IMR-90 (cell line): ENCODE data around the gene SLC9A5. TPM values are rescaled to one million over a fixed set of nuclear protein-coding genes. Genes with fewer than 3 reads are reported as not detected.

Experiments used
- ATAC-seq: fragments of 200-7000 bp; cut with Tn5 transposase; 2 replicates; pipeline ENCODE4 v1.9.1; 2020; ENCODE audit warnings: low read depth, mild to moderate bottlenecking, moderate library complexity
- BruUV-seq: library from RNA; stranded (reverse); fragments of 400-500 nt; replicated peaks from 2 replicates; lab custom pipeline; 2021; lab: Mats Ljungman, UMichigan
- CTCF ChIA-PET: fragments of 300-600 bp; formaldehyde crosslinking; extraction: SDS; loops from one replicate; lab custom pipeline; 2021; ENCODE audit warnings: antibody characterized with exemption; lab: Yijun Ruan, JAX
- POLR2A ChIA-PET: fragments of 300-600 bp; sonication (Branson Sonifier 250); formaldehyde crosslinking; loops from one replicate; lab custom pipeline; 2022; ENCODE audit warnings: antibody characterized with exemption; ENCODE audit not compliant: unreplicated experiment; lab: Charles Lee
- DNase-seq: peaks from one replicate; pipeline ENCODE4 v3.0.0; 2013
- H2AFZ ChIP-seq: replicated peaks from 2 replicates; pipeline ENCODE3; 2013; ENCODE audit warnings: low read length, mild to moderate bottlenecking; ENCODE audit not compliant: poor library complexity
- H2AK5ac ChIP-seq: 2 replicates; pipeline ENCODE4 v1.6.1; 2013; ENCODE audit warnings: low read depth, low read length, inconsistent platforms
- H2AK9ac ChIP-seq: replicated peaks from 2 replicates; pipeline ENCODE3; 2013; ENCODE audit warnings: mild to moderate bottlenecking, low read depth, low read length, moderate library complexity; ENCODE audit not compliant: poor library complexity
- H2BK120ac ChIP-seq: 2 replicates; pipeline ENCODE4 v1.6.1; 2013; ENCODE audit warnings: low read depth, low read length, inconsistent platforms
- H2BK15ac ChIP-seq: 3 replicates; pipeline ENCODE4 v1.6.1; 2013; ENCODE audit warnings: low read depth, low read length, inconsistent platforms
- H2BK20ac ChIP-seq: 2 replicates; pipeline ENCODE4 v1.6.1; 2013; ENCODE audit warnings: low read depth, mild to moderate bottlenecking, inconsistent platforms, low read length, moderate library complexity
- H2BK5ac ChIP-seq: 2 replicates; pipeline ENCODE4 v1.6.1; 2013; ENCODE audit warnings: mild to moderate bottlenecking, low read depth, low read length, inconsistent platforms; ENCODE audit not compliant: poor library complexity, severe bottlenecking
- H3K14ac ChIP-seq: replicated peaks from 2 replicates; pipeline ENCODE4 v1.6.1; 2013; ENCODE audit warnings: low read depth, low read length, inconsistent platforms
- H3K18ac ChIP-seq: 2 replicates; pipeline ENCODE4 v1.6.1; 2013; ENCODE audit warnings: low read depth, low read length, control low read depth
- H3K23ac ChIP-seq: 2 replicates; pipeline ENCODE4 v1.6.1; 2013; ENCODE audit warnings: low read depth, low read length, inconsistent platforms
- H3K27ac ChIP-seq: 2 replicates; pipeline ENCODE4 v1.5.1; 2013; ENCODE audit warnings: mild to moderate bottlenecking, control low read depth, low read length; ENCODE audit not compliant: insufficient read depth
- H3K27me3 ChIP-seq: 2 replicates; pipeline ENCODE4 v1.6.1; 2013; ENCODE audit warnings: low read length; ENCODE audit not compliant: control insufficient read depth, insufficient read depth
- H3K36me3 ChIP-seq: 2 replicates; pipeline ENCODE4 v1.6.1; 2013; ENCODE audit warnings: low read length, mixed read lengths; ENCODE audit not compliant: control insufficient read depth, insufficient read depth
- H3K4ac ChIP-seq: 2 replicates; pipeline ENCODE4 v1.6.1; 2013; ENCODE audit warnings: low read depth, low read length, inconsistent platforms
- H3K4me1 ChIP-seq: 2 replicates; pipeline ENCODE4 v1.6.1; 2013; ENCODE audit warnings: low read length, mixed read lengths; ENCODE audit not compliant: control insufficient read depth, insufficient read depth
- H3K4me2 ChIP-seq: 2 replicates; pipeline ENCODE4 v1.6.1; 2013; ENCODE audit warnings: low read depth, mild to moderate bottlenecking, control low read depth, low read length, moderate library complexity
- H3K4me3 ChIP-seq: 2 replicates; pipeline ENCODE4 v1.5.1; 2013; ENCODE audit warnings: low read depth, mild to moderate bottlenecking, control low read depth, low read length, moderate library complexity; ENCODE audit not compliant: insufficient read depth
- H3K56ac ChIP-seq: 2 replicates; pipeline ENCODE4 v1.6.1; 2013; ENCODE audit warnings: low read length, inconsistent platforms; ENCODE audit not compliant: insufficient read depth; ENCODE audit errors: extremely low read depth
- H3K79me1 ChIP-seq, 2 experiments: 2 replicates each; pipeline ENCODE4 v1.6.1; 2013; ENCODE audit warnings: low read length in 2 of 2, inconsistent platforms in 1 of 2, low read depth in 1 of 2
- H3K9ac ChIP-seq: 2 replicates; pipeline ENCODE4 v1.6.1; 2013; ENCODE audit warnings: low read depth, low read length, control low read depth
- H3K9me1 ChIP-seq: 2 replicates; pipeline ENCODE4 v1.6.1; 2013; ENCODE audit warnings: low read length, inconsistent platforms; ENCODE audit not compliant: insufficient read depth
- H3K9me3 ChIP-seq: 2 replicates; pipeline ENCODE4 v1.6.1; 2013; ENCODE audit warnings: low read length; ENCODE audit not compliant: control insufficient read depth, insufficient read depth
- H4K20me1 ChIP-seq: 2 replicates; pipeline ENCODE4 v1.6.1; 2013; ENCODE audit warnings: low read length, inconsistent platforms; ENCODE audit not compliant: insufficient read depth
- H4K5ac ChIP-seq: 2 replicates; pipeline ENCODE4 v1.6.1; 2013; ENCODE audit warnings: mild to moderate bottlenecking, low read depth, low read length, control low read depth
- H4K8ac ChIP-seq, 2 experiments: 2 replicates each; pipeline ENCODE4 v1.6.1; 2013; ENCODE audit warnings: low read depth in 2 of 2, low read length in 2 of 2, control low read depth in 1 of 2, inconsistent platforms in 1 of 2
- H4K91ac ChIP-seq: 2 replicates; pipeline ENCODE4 v1.6.1; 2013; ENCODE audit warnings: low read depth, low read length, inconsistent platforms; ENCODE audit not compliant: insufficient read depth
- BHLHE40 ChIP-seq: fragments of 150-350 bp; IDR thresholded peaks from 2 replicates; pipeline ENCODE4 v1.6.1; 2016; ENCODE audit warnings: mild to moderate bottlenecking, low read depth, low read length
- CEBPB ChIP-seq: IDR thresholded peaks from 2 replicates; pipeline ENCODE4 v1.6.1; 2012; ENCODE audit warnings: low read depth, low read length, improper control_type of control experiment
- CHD1 ChIP-seq: IDR thresholded peaks from 2 replicates; pipeline ENCODE4 v1.6.1; 2012; ENCODE audit warnings: low read depth, low read length, improper control_type of control experiment
- CTCF ChIP-seq: conservative IDR thresholded peaks from 2 replicates; pipeline ENCODE4 v1.5.1; 2012; ENCODE audit warnings: mild to moderate bottlenecking, low read depth, low read length, improper control_type of control experiment
- FOS ChIP-seq: fragments of 150-350 bp; IDR thresholded peaks from 2 replicates; pipeline ENCODE4 v1.6.1; 2016; ENCODE audit warnings: low read depth, low read length
- MAFK ChIP-seq: IDR thresholded peaks from 2 replicates; pipeline ENCODE4 v1.6.1; 2012; ENCODE audit warnings: low read depth, low read length, improper control_type of control experiment
- MAZ ChIP-seq: IDR thresholded peaks from 2 replicates; pipeline ENCODE4 v1.6.1; 2012; ENCODE audit warnings: low read depth, mild to moderate bottlenecking, low read length, improper control_type of control experiment, moderate library complexity, borderline replicate concordance
- MXI1 ChIP-seq: IDR thresholded peaks from 2 replicates; pipeline ENCODE4 v1.6.1; 2012; ENCODE audit warnings: low read depth, mild to moderate bottlenecking, low read length, moderate library complexity, borderline replicate concordance
- NFE2L2 ChIP-seq: fragments of 150-350 bp; IDR thresholded peaks from 2 replicates; pipeline ENCODE4 v1.6.1; 2016; ENCODE audit warnings: low read depth, mild to moderate bottlenecking, low read length
- POLR2A ChIP-seq: IDR thresholded peaks from 2 replicates; pipeline ENCODE4 v1.6.1; 2012; ENCODE audit warnings: mild to moderate bottlenecking, low read depth, low read length
- RAD21 ChIP-seq: IDR thresholded peaks from 2 replicates; pipeline ENCODE4 v1.6.1; 2012; ENCODE audit warnings: low read length, improper control_type of control experiment
- RCOR1 ChIP-seq: IDR thresholded peaks from 2 replicates; pipeline ENCODE4 v1.6.1; 2012; ENCODE audit warnings: mild to moderate bottlenecking, low read length, improper control_type of control experiment; ENCODE audit not compliant: insufficient replicate concordance
- RFX5 ChIP-seq: IDR thresholded peaks from 2 replicates; pipeline ENCODE4 v1.8.0; 2012; ENCODE audit warnings: low read depth, mild to moderate bottlenecking, low read length, moderate library complexity
- SMC3 ChIP-seq: fragments of 150-350 bp; IDR thresholded peaks from 2 replicates; pipeline ENCODE4 v1.6.1; 2016; ENCODE audit warnings: low read depth, mild to moderate bottlenecking, antibody characterized with exemption, low read length, moderate library complexity
- WGBS, 2 experiments: methylation state at CpG; one replicate each; pipeline versions ENCODE4 v1.1.5 to v1.1.7; 2013; ENCODE audit warnings: missing lambda C conversion rate in 2 of 2; ENCODE audit not compliant: insufficient read length in 1 of 2; ENCODE audit errors: extremely low coverage in 2 of 2; 5-methylcytosine and 5-hydroxymethylcytosine counted together
- dilution Hi-C: fragments of 300-500 bp; cut with HindIII; formaldehyde crosslinking; loops from one replicate; pipeline ENCODE4 v1.14.3; 2018; ENCODE audit warnings: low sequenced_read_pairs; ENCODE audit not compliant: unreplicated experiment
- in situ Hi-C: fragments of 300-500 bp; cut with MboI; formaldehyde crosslinking; loops from 3 replicates; pipeline ENCODE4 v1.14.3; 2019; ENCODE audit warnings: low sequenced_read_pairs, inconsistent platforms, mixed read lengths
- intact Hi-C: fragments of 100-400 bp; cut with micrococcal nuclease; formaldehyde crosslinking; loops from 2 replicates; pipeline ENCODE4 v1.10.0; 2022
- polyA plus RNA-seq, 3 experiments: library from polyadenylated mRNA; depleted of rRNA; stranded (reverse); fragments of >200 nt; gene quantifications; 2 replicates each; pipeline ENCODE4 v1.2.3, GENCODE V29; 2012; ENCODE audit warnings: low replicate concordance in 1 of 3
- total RNA-seq: library from RNA; depleted of rRNA; stranded (reverse); fragments of >200 nt; gene quantifications from 2 replicates; pipeline ENCODE4 v1.2.3, GENCODE V29; 2012
- TF ChIP-seq, protein P1 (sequence below): fragments of 150-350 bp; IDR thresholded peaks from 2 replicates; pipeline ENCODE4 v1.6.1; 2016; ENCODE audit warnings: low read depth, mild to moderate bottlenecking, low read length, moderate library complexity, borderline replicate concordance

Gene SLC9A5
- total and polyA plus RNA-seq, 2 of the 4 experiments (the other 2 are of a cell fraction), result 1.8 to 5.7 TPM

- Histone ChIP-seq H4K91ac (peak overlapping the region; percentile 97), H3K9me3 (no peaks in the 10 kb centered on the region), H3K56ac (peak overlapping the region; percentile 92), H2BK120ac (peak overlapping the region; percentile 99), H3K4me2 (peak overlapping the region; percentile 68), H2BK20ac (peak overlapping the region; percentile 99), H2AK5ac (peak overlapping the region; percentile 99), H4K8ac (peak overlapping the region; percentile 79 to 94), H3K79me1 (peaks cover 13 to 33% of the 10 kb centered on the region in 2 experiments; a peak in 3 of 4 replicates), H3K14ac (peak overlapping the region; percentile 78), H2BK15ac (peak overlapping the region; percentile 99), H2AFZ (peak overlapping the region; percentile 24), H4K20me1 (0 out of 2 replicates have a peak, but pooled peaks cover 4% of the 10 kb centered on the region), H3K9ac (peak overlapping the region; percentile 34), H3K36me3 (peaks cover 3% of the 10 kb centered on the region; the same call in 1 of the 2 replicates), H3K4me1 (peaks cover 24% of the 10 kb centered on the region), H4K5ac (peak overlapping the region; percentile 58), H2BK5ac (peak overlapping the region; percentile 95), H3K18ac (peak overlapping the region; percentile 66), H3K4ac (peak overlapping the region; percentile 99), H3K27ac (peak overlapping the region; percentile 91), H3K4me3 (no peak overlapping the region), H3K23ac (peak overlapping the region; percentile 94), H2AK9ac (peak overlapping the region; percentile 94), H3K9me1 (peaks cover 24% of the 10 kb centered on the region), H3K27me3 (no peaks in the 10 kb centered on the region)
- in situ Hi-C loops (no loop called here), dilution Hi-C loops (no loop called here), intact Hi-C loops (loop anchor here (1.0 kb wide), 1 partner anchor 34 kb away; no protein-coding TSS in a partner anchor)
- DNase-seq (peak; percentile 100), ATAC-seq (peak; percentile 73)
- ChIA-PET POLR2A (interaction anchor here (0.5 kb wide), 1 partner anchor 124 kb away, joined by 3 read pairs; no protein-coding TSS in a partner anchor), CTCF (no interaction called here)
- 37% methylated on average over 3 of the region's 4 CpGs; no CpG with 5 or more reads in 1 of the 2 experiments for WGBS, 2 experiments
- TSS peak; percentile 30 for BruUV-seq
- TF ChIP-seq MAZ, result peak; percentile 69; the same call in 1 of the 2 replicates
- TF ChIP-seq NFE2L2, result 0 out of 2 replicates have a peak, but pooled peaks have one; percentile 1
- peak; percentile 61; the same call in 1 of the 2 replicates for TF ChIP-seq BHLHE40
- TF ChIP-seq, protein P1, sequence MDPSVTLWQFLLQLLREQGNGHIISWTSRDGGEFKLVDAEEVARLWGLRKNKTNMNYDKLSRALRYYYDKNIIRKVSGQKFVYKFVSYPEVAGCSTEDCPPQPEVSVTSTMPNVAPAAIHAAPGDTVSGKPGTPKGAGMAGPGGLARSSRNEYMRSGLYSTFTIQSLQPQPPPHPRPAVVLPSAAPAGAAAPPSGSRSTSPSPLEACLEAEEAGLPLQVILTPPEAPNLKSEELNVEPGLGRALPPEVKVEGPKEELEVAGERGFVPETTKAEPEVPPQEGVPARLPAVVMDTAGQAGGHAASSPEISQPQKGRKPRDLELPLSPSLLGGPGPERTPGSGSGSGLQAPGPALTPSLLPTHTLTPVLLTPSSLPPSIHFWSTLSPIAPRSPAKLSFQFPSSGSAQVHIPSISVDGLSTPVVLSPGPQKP, result no peak
- no peak for TF ChIP-seq MXI1
- TF ChIP-seq RAD21, result no peak
- peak; percentile 27; the same call in 1 of the 2 replicates for TF ChIP-seq MAFK
- TF ChIP-seq CEBPB, result peak; percentile 7; the same call in 1 of the 2 replicates
- no peak for TF ChIP-seq CTCF
- no peak for TF ChIP-seq RFX5
- peak; percentile 94 for TF ChIP-seq FOS
- TF ChIP-seq SMC3, result no peak
- TF ChIP-seq RCOR1, result peak; percentile 10
- peak; percentile 63 for TF ChIP-seq CHD1
- no peak; the same call in 1 of the 2 replicates for TF ChIP-seq POLR2A
Observed at GRCh38 chr16:67277294-67277998, 28.7 kb downstream of the SLC9A5 start.
